22Rv1 (cell line): ENCODE results near the gene URGCP.

ENCODE experiments used
- ZFX ChIP-seq: fragments of 450-650 bp; IDR thresholded peaks from 2 replicates; pipeline ENCODE4 v1.6.1; 2017; ENCODE audit warnings: antibody characterized with exemption, borderline replicate concordance
- TF ChIP-seq, protein P1 (sequence below): fragments of 450-650 bp; IDR thresholded peaks from 2 replicates; pipeline ENCODE4 v1.5.1; 2017; ENCODE audit warnings: mild to moderate bottlenecking

DNA sequence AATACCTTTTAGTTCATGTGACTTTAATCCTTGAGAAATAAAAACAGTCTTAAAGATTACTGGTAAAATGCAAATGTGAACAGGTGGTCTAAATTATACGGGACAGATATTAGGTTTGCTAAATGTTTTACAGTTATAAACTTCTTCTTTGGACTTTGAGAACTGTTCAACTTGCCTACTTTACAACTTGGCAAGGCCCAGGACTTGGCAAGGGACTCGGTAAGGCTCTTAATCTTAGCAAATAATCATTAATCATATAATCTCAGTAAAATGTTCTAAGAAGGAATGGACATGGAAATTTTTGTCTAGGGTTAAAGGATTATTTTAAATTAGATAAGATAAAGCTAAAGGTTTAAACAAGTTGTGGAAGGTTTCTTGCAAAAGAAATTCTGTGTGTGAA lies 15.0 kb upstream of the URGCP start:
- TF ChIP-seq, protein P1, sequence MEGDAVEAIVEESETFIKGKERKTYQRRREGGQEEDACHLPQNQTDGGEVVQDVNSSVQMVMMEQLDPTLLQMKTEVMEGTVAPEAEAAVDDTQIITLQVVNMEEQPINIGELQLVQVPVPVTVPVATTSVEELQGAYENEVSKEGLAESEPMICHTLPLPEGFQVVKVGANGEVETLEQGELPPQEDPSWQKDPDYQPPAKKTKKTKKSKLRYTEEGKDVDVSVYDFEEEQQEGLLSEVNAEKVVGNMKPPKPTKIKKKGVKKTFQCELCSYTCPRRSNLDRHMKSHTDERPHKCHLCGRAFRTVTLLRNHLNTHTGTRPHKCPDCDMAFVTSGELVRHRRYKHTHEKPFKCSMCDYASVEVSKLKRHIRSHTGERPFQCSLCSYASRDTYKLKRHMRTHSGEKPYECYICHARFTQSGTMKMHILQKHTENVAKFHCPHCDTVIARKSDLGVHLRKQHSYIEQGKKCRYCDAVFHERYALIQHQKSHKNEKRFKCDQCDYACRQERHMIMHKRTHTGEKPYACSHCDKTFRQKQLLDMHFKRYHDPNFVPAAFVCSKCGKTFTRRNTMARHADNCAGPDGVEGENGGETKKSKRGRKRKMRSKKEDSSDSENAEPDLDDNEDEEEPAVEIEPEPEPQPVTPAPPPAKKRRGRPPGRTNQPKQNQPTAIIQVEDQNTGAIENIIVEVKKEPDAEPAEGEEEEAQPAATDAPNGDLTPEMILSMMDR, result no peak
- TF ChIP-seq ZFX, result no peak
